ENCODE results near the gene GDI1. TPM values are rescaled to one million over a fixed set of nuclear protein-coding genes. Genes with fewer than 3 reads are reported as not detected.

GDI1 gene
- total and polyA plus RNA-seq, 10 of the 15 experiments (the other 5 are each of a cell fraction or from before 2014, with no cell fraction given): 0.92 to 102 (median 49.6) TPM

DNA sequence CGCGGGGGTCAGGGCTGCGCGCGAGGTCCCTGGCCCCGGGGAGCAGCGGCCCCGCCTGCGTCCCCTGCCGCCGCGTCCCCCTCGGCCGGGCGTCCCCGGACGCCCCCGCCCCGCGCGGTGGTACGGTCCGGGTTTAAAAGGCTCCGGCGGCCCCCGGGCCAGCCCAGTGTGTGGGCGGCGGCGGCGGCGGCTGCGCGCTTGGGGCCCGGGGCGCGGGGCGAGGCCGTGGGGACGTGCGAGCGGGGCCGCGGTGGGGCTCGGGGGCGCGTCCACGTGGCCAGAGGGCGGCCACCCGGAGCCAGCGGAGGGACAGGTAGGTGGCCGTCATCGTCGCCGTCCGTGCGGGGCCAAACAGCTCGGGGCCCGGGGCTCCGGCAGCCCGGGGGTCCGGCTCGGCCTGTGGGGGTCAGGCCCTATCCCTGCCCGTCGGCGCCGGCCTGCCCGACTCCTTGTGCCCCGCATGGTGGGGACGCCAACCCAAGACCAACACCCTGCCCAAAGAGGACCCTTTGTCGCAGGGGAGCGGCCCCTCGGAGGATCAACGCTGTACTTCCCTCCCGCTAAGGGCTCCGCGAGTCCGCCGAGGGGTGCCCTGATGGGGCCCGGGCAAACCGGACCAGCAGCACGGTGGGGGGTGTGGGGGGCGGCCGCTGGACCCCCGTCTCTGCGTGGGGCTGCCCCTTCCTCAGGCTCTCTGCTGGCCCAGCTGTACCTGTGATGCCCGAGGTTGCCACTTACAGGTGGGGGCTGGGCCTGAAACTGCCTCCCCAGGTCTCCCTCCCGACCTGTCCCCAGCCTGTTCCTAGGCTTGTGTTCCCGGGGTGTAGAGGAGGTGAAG lies 21.4 kb downstream of the GDI1 start, which contains the start of gene PLXNA3 (continued):
- TF ChIP-seq, protein P1, sequence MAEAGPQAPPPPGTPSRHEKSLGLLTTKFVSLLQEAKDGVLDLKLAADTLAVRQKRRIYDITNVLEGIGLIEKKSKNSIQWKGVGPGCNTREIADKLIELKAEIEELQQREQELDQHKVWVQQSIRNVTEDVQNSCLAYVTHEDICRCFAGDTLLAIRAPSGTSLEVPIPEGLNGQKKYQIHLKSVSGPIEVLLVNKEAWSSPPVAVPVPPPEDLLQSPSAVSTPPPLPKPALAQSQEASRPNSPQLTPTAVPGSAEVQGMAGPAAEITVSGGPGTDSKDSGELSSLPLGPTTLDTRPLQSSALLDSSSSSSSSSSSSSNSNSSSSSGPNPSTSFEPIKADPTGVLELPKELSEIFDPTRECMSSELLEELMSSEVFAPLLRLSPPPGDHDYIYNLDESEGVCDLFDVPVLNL (IDR thresholded peaks at IDR 0.05; ENCODE audit: low read depth, low read length): no peak
- TF ChIP-seq, protein P2, sequence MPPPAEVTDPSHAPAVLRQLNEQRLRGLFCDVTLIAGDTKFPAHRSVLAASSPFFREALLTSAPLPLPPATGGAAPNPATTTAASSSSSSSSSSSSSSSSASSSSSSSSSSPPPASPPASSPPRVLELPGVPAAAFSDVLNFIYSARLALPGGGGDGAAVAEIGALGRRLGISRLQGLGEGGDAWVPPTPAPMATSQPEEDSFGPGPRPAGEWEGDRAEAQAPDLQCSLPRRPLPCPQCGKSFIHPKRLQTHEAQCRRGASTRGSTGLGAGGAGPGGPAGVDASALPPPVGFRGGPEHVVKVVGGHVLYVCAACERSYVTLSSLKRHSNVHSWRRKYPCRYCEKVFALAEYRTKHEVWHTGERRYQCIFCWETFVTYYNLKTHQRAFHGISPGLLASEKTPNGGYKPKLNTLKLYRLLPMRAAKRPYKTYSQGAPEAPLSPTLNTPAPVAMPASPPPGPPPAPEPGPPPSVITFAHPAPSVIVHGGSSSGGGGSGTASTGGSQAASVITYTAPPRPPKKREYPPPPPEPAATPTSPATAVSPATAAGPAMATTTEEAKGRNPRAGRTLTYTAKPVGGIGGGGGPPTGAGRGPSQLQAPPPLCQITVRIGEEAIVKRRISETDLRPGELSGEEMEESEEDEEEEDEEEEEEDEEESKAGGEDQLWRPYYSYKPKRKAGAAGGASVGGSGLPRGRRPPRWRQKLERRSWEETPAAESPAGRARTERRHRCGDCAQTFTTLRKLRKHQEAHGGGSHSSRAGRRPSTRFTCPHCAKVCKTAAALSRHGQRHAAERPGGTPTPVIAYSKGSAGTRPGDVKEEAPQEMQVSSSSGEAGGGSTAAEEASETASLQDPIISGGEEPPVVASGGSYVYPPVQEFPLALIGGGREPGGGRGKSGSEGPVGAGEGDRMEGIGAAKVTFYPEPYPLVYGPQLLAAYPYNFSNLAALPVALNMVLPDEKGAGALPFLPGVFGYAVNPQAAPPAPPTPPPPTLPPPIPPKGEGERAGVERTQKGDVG (CRISPR knock-in tag; IDR thresholded peaks at IDR 0.05): no peak
- TF ChIP-seq KLF5 (IDR thresholded peaks at IDR 0.05; ENCODE audit: partially characterized antibody) (peak; percentile 93), HDAC6 (IDR thresholded peaks at IDR 0.05; ENCODE audit: unreplicated experiment) (no peak), ETV6 (conservative IDR thresholded peaks at IDR 0.05 in 1 of 2, IDR thresholded peaks at IDR 0.05 in 1 of 2; ENCODE audit: borderline replicate concordance in 1 of 2, low read depth in 1 of 2) (no peak), EGR1 (IDR thresholded peaks at IDR 0.05; ENCODE audit: borderline replicate concordance in 1 of 2, low read depth in 2 of 2, low read length in 2 of 2) (peak in 1 of 2 experiments; percentile 89; a peak in 2 of 3 replicates), POLR2A (IDR thresholded peaks at IDR 0.05; ENCODE audit: low read depth, low read length) (peak; percentile 81), JUND (IDR thresholded peaks at IDR 0.05; ENCODE audit: low read depth, low read length) (peak; percentile 94), RFX5 (IDR thresholded peaks at IDR 0.05; ENCODE audit: low read depth, low read length) (no peak), NR2F1 (conservative IDR thresholded peaks at IDR 0.05) (peak; percentile 71)
- TF ChIP-seq, protein P3, sequence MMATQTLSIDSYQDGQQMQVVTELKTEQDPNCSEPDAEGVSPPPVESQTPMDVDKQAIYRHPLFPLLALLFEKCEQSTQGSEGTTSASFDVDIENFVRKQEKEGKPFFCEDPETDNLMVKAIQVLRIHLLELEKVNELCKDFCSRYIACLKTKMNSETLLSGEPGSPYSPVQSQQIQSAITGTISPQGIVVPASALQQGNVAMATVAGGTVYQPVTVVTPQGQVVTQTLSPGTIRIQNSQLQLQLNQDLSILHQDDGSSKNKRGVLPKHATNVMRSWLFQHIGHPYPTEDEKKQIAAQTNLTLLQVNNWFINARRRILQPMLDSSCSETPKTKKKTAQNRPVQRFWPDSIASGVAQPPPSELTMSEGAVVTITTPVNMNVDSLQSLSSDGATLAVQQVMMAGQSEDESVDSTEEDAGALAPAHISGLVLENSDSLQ (IDR thresholded peaks at IDR 0.05): no peak
- TF ChIP-seq, protein P4, sequence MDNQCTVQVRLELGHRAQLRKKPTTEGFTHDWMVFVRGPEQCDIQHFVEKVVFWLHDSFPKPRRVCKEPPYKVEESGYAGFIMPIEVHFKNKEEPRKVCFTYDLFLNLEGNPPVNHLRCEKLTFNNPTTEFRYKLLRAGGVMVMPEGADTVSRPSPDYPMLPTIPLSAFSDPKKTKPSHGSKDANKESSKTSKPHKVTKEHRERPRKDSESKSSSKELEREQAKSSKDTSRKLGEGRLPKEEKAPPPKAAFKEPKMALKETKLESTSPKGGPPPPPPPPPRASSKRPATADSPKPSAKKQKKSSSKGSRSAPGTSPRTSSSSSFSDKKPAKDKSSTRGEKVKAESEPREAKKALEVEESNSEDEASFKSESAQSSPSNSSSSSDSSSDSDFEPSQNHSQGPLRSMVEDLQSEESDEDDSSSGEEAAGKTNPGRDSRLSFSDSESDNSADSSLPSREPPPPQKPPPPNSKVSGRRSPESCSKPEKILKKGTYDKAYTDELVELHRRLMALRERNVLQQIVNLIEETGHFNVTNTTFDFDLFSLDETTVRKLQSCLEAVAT (IDR thresholded peaks at IDR 0.05): no peak
